Adrenal gland (tissue), 5 donors: Measurements from ENCODE around the gene APP.

Experiments used
- POLR2A ChIP-seq, 2 donors: fragments of 450-650 bp; IDR thresholded peaks; one replicate each; pipeline ENCODE4 v1.6.1; 2017; ENCODE audit warnings: antibody characterized with exemption in 2 of 2, mild to moderate bottlenecking in 2 of 2, moderate library complexity in 1 of 2
- TF ChIP-seq, protein P1 (sequence below), 6 experiments: fragments of 450-650 bp in 4 of 6; fragments of 200-600 bp in 2 of 6; sonication (generic) in 1 of 6; IDR thresholded peaks; 1 replicate in 5 of 6; 2 replicates in 1 of 6; pipeline versions ENCODE4 v1.5.1 to v1.8.0; 2016 to 2021; ENCODE audit warnings: antibody characterized with exemption in 6 of 6, mild to moderate bottlenecking in 2 of 6, moderate library complexity in 1 of 6
- donor health status: DM: no; HTN: no; CAD: no.

DNA sequence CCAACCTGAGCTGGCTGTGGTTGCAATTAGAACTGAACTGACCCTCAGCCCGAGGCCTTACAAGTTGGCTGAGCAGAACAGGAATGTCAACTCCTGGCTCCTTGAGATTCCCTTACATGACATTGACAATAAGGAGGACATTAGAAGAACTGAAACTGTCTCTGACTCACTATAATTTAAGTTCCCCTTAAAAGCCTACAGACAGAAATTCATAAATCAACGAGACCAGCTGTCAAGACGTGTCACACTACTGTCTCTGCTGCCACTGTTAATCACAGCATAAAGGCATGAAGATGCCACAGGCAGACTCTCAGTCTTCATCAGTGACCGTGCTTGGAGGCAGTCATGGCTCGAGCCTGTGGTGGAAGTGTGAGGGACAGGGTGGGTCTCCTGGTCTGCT lies 267.0 kb downstream of the APP start:
- TF ChIP-seq, protein P1, sequence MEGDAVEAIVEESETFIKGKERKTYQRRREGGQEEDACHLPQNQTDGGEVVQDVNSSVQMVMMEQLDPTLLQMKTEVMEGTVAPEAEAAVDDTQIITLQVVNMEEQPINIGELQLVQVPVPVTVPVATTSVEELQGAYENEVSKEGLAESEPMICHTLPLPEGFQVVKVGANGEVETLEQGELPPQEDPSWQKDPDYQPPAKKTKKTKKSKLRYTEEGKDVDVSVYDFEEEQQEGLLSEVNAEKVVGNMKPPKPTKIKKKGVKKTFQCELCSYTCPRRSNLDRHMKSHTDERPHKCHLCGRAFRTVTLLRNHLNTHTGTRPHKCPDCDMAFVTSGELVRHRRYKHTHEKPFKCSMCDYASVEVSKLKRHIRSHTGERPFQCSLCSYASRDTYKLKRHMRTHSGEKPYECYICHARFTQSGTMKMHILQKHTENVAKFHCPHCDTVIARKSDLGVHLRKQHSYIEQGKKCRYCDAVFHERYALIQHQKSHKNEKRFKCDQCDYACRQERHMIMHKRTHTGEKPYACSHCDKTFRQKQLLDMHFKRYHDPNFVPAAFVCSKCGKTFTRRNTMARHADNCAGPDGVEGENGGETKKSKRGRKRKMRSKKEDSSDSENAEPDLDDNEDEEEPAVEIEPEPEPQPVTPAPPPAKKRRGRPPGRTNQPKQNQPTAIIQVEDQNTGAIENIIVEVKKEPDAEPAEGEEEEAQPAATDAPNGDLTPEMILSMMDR (IDR thresholded peaks at IDR 0.05) = no peak
- no peak for TF ChIP-seq POLR2A (IDR thresholded peaks at IDR 0.05)
